ENCODE measurements around the gene C11orf65.
"Not testable (repeated sequence)": the region's sequence is repeated elsewhere in the genome, so short reads cannot be mapped to it uniquely, and the experiment has no call there.

The C11orf65 gene

DNA sequence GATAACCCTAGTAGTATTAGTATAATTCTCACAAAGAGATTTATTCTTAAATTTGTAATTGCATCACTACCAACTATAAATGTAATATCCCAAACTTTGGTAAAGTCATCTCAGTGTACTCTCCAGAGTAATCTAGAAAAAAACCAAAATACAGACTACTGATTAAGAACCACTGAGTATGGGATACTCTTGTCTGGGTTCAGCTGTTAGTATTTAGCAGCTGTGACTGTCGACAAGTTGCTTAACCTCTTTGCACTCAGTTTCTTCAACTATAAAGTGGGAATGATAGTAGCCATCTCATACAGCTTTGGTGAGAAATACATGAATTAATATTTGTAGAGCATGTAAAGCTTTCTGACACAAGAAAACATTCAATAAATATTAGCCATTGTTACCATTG lies 35.3 kb downstream of the C11orf65 start:
- DNase-seq (no peak), ATAC-seq (replicated peaks) (no peak)
- peaks cover 0 to 4% of the 10 kb centered on the region in 2 donors for H3K27me3 Mint-ChIP-seq
- peaks cover 7 to 10% of the 10 kb centered on the region in 2 donors for H3K9me3 Mint-ChIP-seq
- no peaks in the 10 kb centered on the region for H3K4me1 Mint-ChIP-seq
- H3K27ac Mint-ChIP-seq, result no peak overlapping the region
- peaks cover 5 to 20% of the 10 kb centered on the region in 2 donors for H3K36me3 Mint-ChIP-seq
- H3K4me3 Mint-ChIP-seq, result no peak overlapping the region

DNA sequence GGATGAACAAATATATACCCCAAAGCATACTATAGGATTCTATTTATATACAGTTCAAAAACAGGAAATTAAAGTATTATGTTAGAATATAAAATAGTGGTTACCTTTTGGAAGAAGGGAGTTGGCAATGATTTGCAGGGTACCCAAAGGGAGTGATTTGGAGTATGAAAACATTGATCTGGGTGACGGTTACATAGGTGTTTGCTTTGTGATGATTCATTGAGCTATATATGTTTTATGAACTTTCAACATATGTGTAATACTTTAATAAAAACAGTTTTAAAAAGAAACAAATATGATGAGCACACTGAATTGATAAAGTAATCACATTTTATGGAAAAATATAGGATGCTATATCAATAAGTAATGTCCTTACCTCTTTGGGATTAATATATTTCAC lies 36.0 kb downstream of the C11orf65 start:
- Mint-ChIP-seq H3K9me3 (peaks cover 6 to 8% of the 10 kb centered on the region in 2 donors), H3K4me3 (no peak overlapping the region), H3K36me3 (peaks cover 3 to 20% of the 10 kb centered on the region in 2 donors), H3K27me3 (peaks cover 0 to 4% of the 10 kb centered on the region in 2 donors), H3K27ac (no peak overlapping the region), H3K4me1 (no peaks in the 10 kb centered on the region)
- DNase-seq, result no peak
- ATAC-seq (replicated peaks), result no peak

DNA sequence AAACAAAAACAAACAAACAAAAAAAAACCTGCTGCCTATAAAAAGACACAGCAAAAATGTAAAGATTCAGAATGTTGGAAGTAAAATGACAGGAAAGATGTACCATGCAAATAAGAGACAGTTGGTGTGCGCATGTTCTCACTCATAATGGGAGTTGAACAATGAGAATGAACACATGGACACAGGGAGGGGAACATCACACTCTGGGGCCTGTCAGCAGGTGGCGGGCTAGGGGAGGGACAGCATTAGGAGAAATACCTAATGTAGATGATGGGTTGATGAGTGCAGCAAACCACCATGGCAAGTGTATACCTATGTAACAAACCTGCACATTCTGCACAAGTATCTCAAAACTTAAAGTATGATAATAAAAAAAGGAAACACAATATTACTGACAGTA lies 49.8 kb downstream of the C11orf65 start:
- not testable (repeated sequence) for DNase-seq; ATAC-seq (replicated peaks); H3K4me1 Mint-ChIP-seq; H3K4me3 Mint-ChIP-seq; H3K27me3 Mint-ChIP-seq; H3K36me3 Mint-ChIP-seq; H3K27ac Mint-ChIP-seq; H3K9me3 Mint-ChIP-seq

DNA sequence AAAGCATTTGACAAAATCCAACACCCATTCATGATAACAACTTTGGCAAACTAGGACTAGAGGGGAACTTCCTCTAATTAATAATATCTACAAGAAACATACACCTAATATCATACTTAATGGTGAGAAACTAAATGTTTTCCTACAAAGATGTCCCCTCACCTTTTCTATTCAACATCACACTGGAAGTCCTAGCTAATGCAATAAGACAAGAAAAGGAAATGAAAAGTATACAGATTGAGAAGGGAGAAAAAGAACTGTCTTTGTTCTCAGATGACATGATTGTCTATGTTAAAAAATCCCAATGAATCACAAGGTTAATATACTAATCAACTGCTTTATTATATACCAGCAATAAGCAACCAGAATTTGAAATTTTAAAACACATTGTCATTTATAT lies 52.4 kb downstream of the C11orf65 start:
- H3K36me3 Mint-ChIP-seq, result peaks cover 0 to 2% of the 10 kb centered on the region in 2 donors
- no peak overlapping the region for H3K27ac Mint-ChIP-seq
- DNase-seq, result no peak
- no peaks in the 10 kb centered on the region for H3K27me3 Mint-ChIP-seq
- no peaks in the 10 kb centered on the region for H3K4me1 Mint-ChIP-seq
- peaks cover 0 to 1% of the 10 kb centered on the region in 2 donors for H3K9me3 Mint-ChIP-seq
- ATAC-seq (replicated peaks), result no peak
- no peak overlapping the region for H3K4me3 Mint-ChIP-seq

GRCh38 chr11:108405706-108406105 lies 61.6 kb downstream of the C11orf65 start:
- no peak overlapping the region for H3K4me3 Mint-ChIP-seq
- no peak for ATAC-seq (replicated peaks)
- H3K36me3 Mint-ChIP-seq, result peaks cover 3 to 4% of the 10 kb centered on the region in 2 donors
- no peaks in the 10 kb centered on the region for H3K27me3 Mint-ChIP-seq
- no peak overlapping the region for H3K27ac Mint-ChIP-seq
- DNase-seq, result no peak
- H3K9me3 Mint-ChIP-seq, result peaks cover 0 to 2% of the 10 kb centered on the region in 2 donors
- H3K4me1 Mint-ChIP-seq, result no peaks in the 10 kb centered on the region

DNA sequence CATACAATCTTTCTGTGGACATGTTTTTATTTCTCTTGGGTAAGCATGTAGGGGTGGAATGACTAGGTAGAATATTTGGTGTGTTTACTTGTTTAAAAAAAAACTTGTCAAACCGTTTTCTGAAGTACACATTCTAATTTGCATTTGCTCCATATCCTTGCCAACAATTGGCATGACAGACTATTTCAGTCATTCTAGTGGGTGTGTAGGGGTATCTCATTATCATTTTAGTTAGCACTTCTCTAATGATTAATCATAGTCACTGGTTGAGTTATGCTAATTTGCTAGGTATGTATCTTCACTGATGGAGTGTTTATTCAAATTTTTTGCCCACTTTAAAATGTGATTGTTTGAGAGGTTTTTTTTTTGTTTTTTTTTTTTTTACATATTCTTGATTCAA lies 64.3 kb downstream of the C11orf65 start:
- Mint-ChIP-seq H3K4me1 (no peaks in the 10 kb centered on the region), H3K9me3 (no peaks in the 10 kb centered on the region), H3K27me3 (no peaks in the 10 kb centered on the region), H3K27ac (no peak overlapping the region), H3K36me3 (peaks cover 3 to 4% of the 10 kb centered on the region in 2 donors), H3K4me3 (no peak overlapping the region)
- DNase-seq (no peak), ATAC-seq (replicated peaks) (no peak)

GRCh38 chr11:108402241-108402640 lies 65.1 kb downstream of the C11orf65 start:
- Mint-ChIP-seq H3K9me3 (no peaks in the 10 kb centered on the region), H3K4me1 (no peaks in the 10 kb centered on the region), H3K36me3 (peaks cover 3 to 4% of the 10 kb centered on the region in 2 donors), H3K27me3 (no peaks in the 10 kb centered on the region), H3K4me3 (no peak overlapping the region), H3K27ac (no peak overlapping the region)
- no peak for DNase-seq
- no peak for ATAC-seq (replicated peaks)

DNA sequence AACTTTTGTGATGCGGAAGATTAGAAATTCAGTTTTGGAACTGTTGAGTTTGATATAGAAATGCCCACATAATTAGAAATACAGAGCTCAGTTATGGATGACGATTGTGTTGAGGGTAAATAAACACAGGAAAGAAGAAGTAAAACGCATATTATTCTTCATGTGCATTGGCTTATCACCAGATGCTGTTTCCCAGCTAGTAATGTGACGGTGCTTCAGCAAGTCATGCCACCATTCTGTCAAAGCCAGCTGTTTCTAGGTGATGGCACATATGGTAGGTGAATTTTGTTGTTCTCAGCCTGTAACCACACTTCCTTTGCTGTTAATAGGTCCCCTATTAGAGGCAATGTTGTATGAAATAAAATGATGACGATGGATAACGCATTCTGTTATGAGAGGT lies 68.9 kb downstream of the C11orf65 start:
- ATAC-seq (replicated peaks) (no peak), DNase-seq (no peak)
- Mint-ChIP-seq H3K4me1 (no peaks in the 10 kb centered on the region), H3K36me3 (peaks cover 0 to 2% of the 10 kb centered on the region in 2 donors), H3K27me3 (no peaks in the 10 kb centered on the region), H3K9me3 (no peaks in the 10 kb centered on the region), H3K27ac (no peak overlapping the region), H3K4me3 (no peak overlapping the region)

GRCh38 chr11:108396672-108397071 lies 70.7 kb downstream of the C11orf65 start:
- H3K36me3 Mint-ChIP-seq; H3K4me3 Mint-ChIP-seq; DNase-seq; H3K27ac Mint-ChIP-seq; ATAC-seq (replicated peaks); H3K4me1 Mint-ChIP-seq; H3K27me3 Mint-ChIP-seq; H3K9me3 Mint-ChIP-seq: not testable (repeated sequence)

- no peaks in the 10 kb centered on the region for H3K4me1 Mint-ChIP-seq
- peaks cover 0 to 3% of the 10 kb centered on the region in 2 donors for H3K36me3 Mint-ChIP-seq
- no peaks in the 10 kb centered on the region for H3K27me3 Mint-ChIP-seq
- no peak overlapping the region for H3K27ac Mint-ChIP-seq
- no peak for DNase-seq
- no peak for ATAC-seq (replicated peaks)
- H3K4me3 Mint-ChIP-seq, result no peak overlapping the region
- no peaks in the 10 kb centered on the region for H3K9me3 Mint-ChIP-seq
Observed at GRCh38 chr11:108394744-108395284, 72.5 kb downstream of the C11orf65 start.

GRCh38 chr11:108393046-108393445 lies 74.3 kb downstream of the C11orf65 start:
- H3K4me1 Mint-ChIP-seq, result no peaks in the 10 kb centered on the region
- no peaks in the 10 kb centered on the region for H3K9me3 Mint-ChIP-seq
- no peaks in the 10 kb centered on the region for H3K27me3 Mint-ChIP-seq
- H3K27ac Mint-ChIP-seq, result no peak overlapping the region
- peaks cover 0 to 3% of the 10 kb centered on the region in 2 donors for H3K36me3 Mint-ChIP-seq
- DNase-seq, result no peak
- no peak overlapping the region for H3K4me3 Mint-ChIP-seq
- no peak for ATAC-seq (replicated peaks)

GRCh38 chr11:108392353-108392752 lies 75.0 kb downstream of the C11orf65 start:
- Mint-ChIP-seq H3K27ac (no peak overlapping the region), H3K4me1 (no peaks in the 10 kb centered on the region), H3K4me3 (no peak overlapping the region), H3K36me3 (peaks cover 0 to 3% of the 10 kb centered on the region in 2 donors), H3K27me3 (no peaks in the 10 kb centered on the region), H3K9me3 (no peaks in the 10 kb centered on the region)
- DNase-seq, result no peak
- ATAC-seq (replicated peaks), result no peak

DNA sequence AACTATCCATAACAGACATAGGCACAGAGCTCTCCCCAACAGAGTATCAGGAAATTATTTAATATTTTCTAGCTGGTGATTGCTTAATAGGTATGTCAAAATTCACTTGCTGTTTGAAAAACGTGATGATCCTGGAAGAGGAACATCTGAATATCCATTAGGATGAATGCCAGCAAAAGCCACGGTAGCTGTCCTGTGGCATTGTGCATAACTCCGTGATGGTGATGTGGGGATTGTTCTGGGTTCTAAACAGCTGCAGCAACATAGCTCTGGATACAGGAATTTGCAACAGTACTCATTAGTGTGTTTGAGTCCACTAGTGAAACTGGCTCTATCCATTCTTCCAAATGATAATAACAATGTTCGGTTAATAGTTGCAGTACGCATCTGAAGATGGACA lies 78.8 kb downstream of the C11orf65 start:
- Mint-ChIP-seq H3K36me3 (peaks cover 0 to 3% of the 10 kb centered on the region in 2 donors), H3K4me3 (no peak overlapping the region), H3K27me3 (no peaks in the 10 kb centered on the region), H3K4me1 (no peaks in the 10 kb centered on the region), H3K27ac (no peak overlapping the region), H3K9me3 (no peaks in the 10 kb centered on the region)
- DNase-seq (no peak), ATAC-seq (replicated peaks) (no peak)

- ATAC-seq (replicated peaks); H3K4me1 Mint-ChIP-seq; DNase-seq; H3K27me3 Mint-ChIP-seq; H3K27ac Mint-ChIP-seq; H3K9me3 Mint-ChIP-seq; H3K4me3 Mint-ChIP-seq: not testable (repeated sequence)
- H3K36me3 Mint-ChIP-seq, result peaks cover 21 to 37% of the 10 kb centered on the region in 2 donors
Observed at GRCh38 chr11:108373505-108373904, 93.8 kb downstream of the C11orf65 start.

- no peak for ATAC-seq (replicated peaks)
- H3K4me3 Mint-ChIP-seq, result no peak overlapping the region
- no peak overlapping the region for H3K27ac Mint-ChIP-seq
- peaks cover 4 to 9% of the 10 kb centered on the region in 2 donors for H3K9me3 Mint-ChIP-seq
- H3K36me3 Mint-ChIP-seq, result peaks cover 27 to 58% of the 10 kb centered on the region in 2 donors
- H3K27me3 Mint-ChIP-seq, result no peaks in the 10 kb centered on the region
- no peaks in the 10 kb centered on the region for H3K4me1 Mint-ChIP-seq
- no peak for DNase-seq
Observed at GRCh38 chr11:108370990-108371389, 96.3 kb downstream of the C11orf65 start.

DNA sequence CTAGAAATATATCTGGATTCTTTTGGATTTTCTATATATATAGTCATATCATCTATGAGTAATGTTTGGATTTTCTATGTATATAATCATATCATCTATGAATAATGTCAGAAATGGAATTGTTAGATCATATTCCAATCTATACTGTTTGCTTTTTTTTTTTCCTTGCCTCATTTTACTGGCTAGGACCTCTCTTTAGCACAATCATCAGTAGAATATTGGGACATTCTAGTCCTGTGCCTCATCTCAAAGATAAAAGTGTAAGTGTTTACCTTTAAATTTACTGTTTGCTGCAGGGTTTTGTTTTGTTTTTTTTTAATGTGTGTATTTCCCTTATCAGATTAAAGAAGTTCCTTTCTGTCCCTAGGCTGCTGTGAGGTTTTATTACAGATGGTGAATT lies 97.0 kb downstream of the C11orf65 start:
- Mint-ChIP-seq H3K4me1 (no peaks in the 10 kb centered on the region), H3K27me3 (no peaks in the 10 kb centered on the region), H3K9me3 (peaks cover 4 to 9% of the 10 kb centered on the region in 2 donors), H3K36me3 (peaks cover 29 to 63% of the 10 kb centered on the region in 2 donors), H3K4me3 (no peak overlapping the region), H3K27ac (peak overlapping the region; percentile 14)
- ATAC-seq (replicated peaks), result no peak
- DNase-seq, result no peak

All from stimulated activated naive B cell treated with anti-CD40 and anti-IgM and Interleukin-4, amounts not matched to agents 10 μg/mL and 1 μg/mL and 100 μg/mL, for 72 hours (primary cell).